SK-N-SH treated with all-trans-retinoic acid at 6 μM for 48 hours (cell line): Measurements from ENCODE around the gene ITGA3.

Experiments used
- ATAC-seq: fragments of 200-7000 bp; cut with Tn5 transposase; 3 replicates; pipeline ENCODE4 v1.9.1; 2020; ENCODE audit warnings: mild to moderate bottlenecking, moderate library complexity
- BACH2 ChIP-seq: fragments of 250-450 bp; sonication (Bioruptor Pico); IDR thresholded peaks from 2 replicates; pipeline ENCODE4 v1.9.0; 2021; ENCODE audit warnings: mild to moderate bottlenecking, borderline replicate concordance
- ESRRG ChIP-seq: fragments of 250-450 bp; sonication (Bioruptor Pico); IDR thresholded peaks from 2 replicates; pipeline ENCODE4 v1.6.1; 2021; ENCODE audit warnings: mild to moderate bottlenecking
- ISL1 ChIP-seq: fragments of 250-450 bp; sonication (Bioruptor Pico); IDR thresholded peaks from 2 replicates; pipeline ENCODE4 v2.1.2; 2022; ENCODE audit warnings: mild to moderate bottlenecking, moderate library complexity
- PATZ1 ChIP-seq: fragments of 250-450 bp; sonication (Bioruptor Pico); IDR thresholded peaks from 2 replicates; pipeline ENCODE4 v1.8.0; 2020; ENCODE audit warnings: mild to moderate bottlenecking, moderate library complexity, borderline replicate concordance
- SNAI2 ChIP-seq: fragments of 250-450 bp; sonication (Bioruptor Pico); IDR thresholded peaks from 2 replicates; pipeline ENCODE4 v1.5.0; 2020; ENCODE audit warnings: mild to moderate bottlenecking, moderate library complexity
- TCF4 ChIP-seq: fragments of 250-450 bp; sonication (Bioruptor Pico); IDR thresholded peaks from 2 replicates; pipeline ENCODE4 v1.8.0; 2021; ENCODE audit warnings: mild to moderate bottlenecking, moderate library complexity, borderline replicate concordance
- TOX ChIP-seq: fragments of 250-450 bp; sonication (Bioruptor Pico); IDR thresholded peaks from 2 replicates; pipeline ENCODE4 v1.8.0; 2021; ENCODE audit warnings: mild to moderate bottlenecking, moderate library complexity, borderline replicate concordance
- ZC3H10 ChIP-seq: fragments of 250-450 bp; sonication (Bioruptor Pico); IDR thresholded peaks from 2 replicates; pipeline ENCODE4 v1.5.1; 2021; ENCODE audit warnings: mild to moderate bottlenecking, moderate library complexity
- ZFP3 ChIP-seq: fragments of 250-450 bp; sonication (Bioruptor Pico); IDR thresholded peaks from 2 replicates; pipeline ENCODE4 v1.5.0; 2020; ENCODE audit warnings: mild to moderate bottlenecking, moderate library complexity
- ZFP30 ChIP-seq: fragments of 450-650 bp; formaldehyde crosslinking; IDR thresholded peaks from 2 replicates; pipeline ENCODE4 v1.5.0; 2022; ENCODE audit warnings: mild to moderate bottlenecking, moderate library complexity
- ZNF70 ChIP-seq: fragments of 450-650 bp; formaldehyde crosslinking; IDR thresholded peaks from 2 replicates; pipeline ENCODE4 v1.5.0; 2020; ENCODE audit warnings: mild to moderate bottlenecking, moderate library complexity
- ZNF8 ChIP-seq: fragments of 450-650 bp; formaldehyde crosslinking; IDR thresholded peaks from 2 replicates; pipeline ENCODE4 v1.5.0; 2020; ENCODE audit warnings: mild to moderate bottlenecking, moderate library complexity
- TF ChIP-seq, protein P1 (sequence below): fragments of 250-450 bp; sonication (Bioruptor Pico); IDR thresholded peaks from 2 replicates; pipeline ENCODE4 v1.5.1; 2021; ENCODE audit warnings: mild to moderate bottlenecking, moderate library complexity
- TF ChIP-seq, protein P2 (sequence below): fragments of 250-450 bp; sonication (Bioruptor Pico); IDR thresholded peaks from 2 replicates; pipeline ENCODE4 v1.5.1; 2020; ENCODE audit warnings: low read depth, mild to moderate bottlenecking, moderate library complexity
- TF ChIP-seq, protein P3 (sequence below): fragments of 250-450 bp; sonication (Bioruptor Pico); IDR thresholded peaks from 2 replicates; pipeline ENCODE4 v1.5.0; 2020; ENCODE audit warnings: mild to moderate bottlenecking, moderate library complexity

The ITGA3 gene

DNA sequence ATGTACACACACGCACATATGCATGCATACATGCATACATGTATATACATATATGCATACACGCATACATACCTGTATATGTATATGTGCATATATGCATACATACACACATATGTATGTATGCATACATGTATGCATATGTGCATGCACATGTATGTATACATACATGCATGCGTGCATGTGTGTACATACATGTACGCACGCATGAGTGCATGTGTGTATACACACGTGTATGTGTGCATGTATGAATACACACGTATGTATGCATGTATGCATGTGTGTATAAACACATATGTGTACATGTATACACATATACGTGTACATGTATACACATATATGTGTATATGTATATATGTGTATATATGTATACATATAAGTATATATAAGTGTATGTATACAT lies 32.4 kb upstream of the ITGA3 start:
- TF ChIP-seq ZFP30 (CRISPR knock-in tag) (no peak), ZC3H10 (CRISPR knock-in tag) (no peak), PATZ1 (CRISPR knock-in tag) (no peak), ZFP3 (CRISPR knock-in tag) (no peak), BACH2 (CRISPR knock-in tag) (no peak), SNAI2 (CRISPR knock-in tag) (no peak), ZNF70 (CRISPR knock-in tag) (no peak), ISL1 (CRISPR knock-in tag) (no peak), ZNF8 (no peak)
- TF ChIP-seq, protein P1, sequence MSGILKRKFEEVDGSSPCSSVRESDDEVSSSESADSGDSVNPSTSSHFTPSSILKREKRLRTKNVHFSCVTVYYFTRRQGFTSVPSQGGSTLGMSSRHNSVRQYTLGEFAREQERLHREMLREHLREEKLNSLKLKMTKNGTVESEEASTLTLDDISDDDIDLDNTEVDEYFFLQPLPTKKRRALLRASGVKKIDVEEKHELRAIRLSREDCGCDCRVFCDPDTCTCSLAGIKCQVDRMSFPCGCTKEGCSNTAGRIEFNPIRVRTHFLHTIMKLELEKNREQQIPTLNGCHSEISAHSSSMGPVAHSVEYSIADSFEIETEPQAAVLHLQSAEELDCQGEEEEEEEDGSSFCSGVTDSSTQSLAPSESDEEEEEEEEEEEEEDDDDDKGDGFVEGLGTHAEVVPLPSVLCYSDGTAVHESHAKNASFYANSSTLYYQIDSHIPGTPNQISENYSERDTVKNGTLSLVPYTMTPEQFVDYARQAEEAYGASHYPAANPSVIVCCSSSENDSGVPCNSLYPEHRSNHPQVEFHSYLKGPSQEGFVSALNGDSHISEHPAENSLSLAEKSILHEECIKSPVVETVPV (CRISPR knock-in tag), result no peak
- TF ChIP-seq, protein P2, sequence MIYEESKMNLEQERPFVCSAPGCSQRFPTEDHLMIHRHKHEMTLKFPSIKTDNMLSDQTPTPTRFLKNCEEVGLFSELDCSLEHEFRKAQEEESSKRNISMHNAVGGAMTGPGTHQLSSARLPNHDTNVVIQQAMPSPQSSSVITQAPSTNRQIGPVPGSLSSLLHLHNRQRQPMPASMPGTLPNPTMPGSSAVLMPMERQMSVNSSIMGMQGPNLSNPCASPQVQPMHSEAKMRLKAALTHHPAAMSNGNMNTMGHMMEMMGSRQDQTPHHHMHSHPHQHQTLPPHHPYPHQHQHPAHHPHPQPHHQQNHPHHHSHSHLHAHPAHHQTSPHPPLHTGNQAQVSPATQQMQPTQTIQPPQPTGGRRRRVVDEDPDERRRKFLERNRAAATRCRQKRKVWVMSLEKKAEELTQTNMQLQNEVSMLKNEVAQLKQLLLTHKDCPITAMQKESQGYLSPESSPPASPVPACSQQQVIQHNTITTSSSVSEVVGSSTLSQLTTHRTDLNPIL, result no peak
- no peak for ATAC-seq

GRCh38 chr17:50024808-50025207 lies 31.1 kb upstream of the ITGA3 start:
- TF ChIP-seq ZFP3 (CRISPR knock-in tag), result no peak
- TF ChIP-seq TOX, result no peak
- TF ChIP-seq, protein P2, result no peak
- TF ChIP-seq ESRRG, result no peak
- TF ChIP-seq SNAI2 (CRISPR knock-in tag), result no peak
- no peak for TF ChIP-seq ZFP30 (CRISPR knock-in tag)
- TF ChIP-seq, protein P3, sequence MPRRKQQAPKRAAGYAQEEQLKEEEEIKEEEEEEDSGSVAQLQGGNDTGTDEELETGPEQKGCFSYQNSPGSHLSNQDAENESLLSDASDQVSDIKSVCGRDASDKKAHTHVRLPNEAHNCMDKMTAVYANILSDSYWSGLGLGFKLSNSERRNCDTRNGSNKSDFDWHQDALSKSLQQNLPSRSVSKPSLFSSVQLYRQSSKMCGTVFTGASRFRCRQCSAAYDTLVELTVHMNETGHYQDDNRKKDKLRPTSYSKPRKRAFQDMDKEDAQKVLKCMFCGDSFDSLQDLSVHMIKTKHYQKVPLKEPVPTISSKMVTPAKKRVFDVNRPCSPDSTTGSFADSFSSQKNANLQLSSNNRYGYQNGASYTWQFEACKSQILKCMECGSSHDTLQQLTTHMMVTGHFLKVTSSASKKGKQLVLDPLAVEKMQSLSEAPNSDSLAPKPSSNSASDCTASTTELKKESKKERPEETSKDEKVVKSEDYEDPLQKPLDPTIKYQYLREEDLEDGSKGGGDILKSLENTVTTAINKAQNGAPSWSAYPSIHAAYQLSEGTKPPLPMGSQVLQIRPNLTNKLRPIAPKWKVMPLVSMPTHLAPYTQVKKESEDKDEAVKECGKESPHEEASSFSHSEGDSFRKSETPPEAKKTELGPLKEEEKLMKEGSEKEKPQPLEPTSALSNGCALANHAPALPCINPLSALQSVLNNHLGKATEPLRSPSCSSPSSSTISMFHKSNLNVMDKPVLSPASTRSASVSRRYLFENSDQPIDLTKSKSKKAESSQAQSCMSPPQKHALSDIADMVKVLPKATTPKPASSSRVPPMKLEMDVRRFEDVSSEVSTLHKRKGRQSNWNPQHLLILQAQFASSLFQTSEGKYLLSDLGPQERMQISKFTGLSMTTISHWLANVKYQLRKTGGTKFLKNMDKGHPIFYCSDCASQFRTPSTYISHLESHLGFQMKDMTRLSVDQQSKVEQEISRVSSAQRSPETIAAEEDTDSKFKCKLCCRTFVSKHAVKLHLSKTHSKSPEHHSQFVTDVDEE (CRISPR knock-in tag), result no peak
- TF ChIP-seq, all 23 proteins: peak for 0
- ATAC-seq, result no peak

DNA sequence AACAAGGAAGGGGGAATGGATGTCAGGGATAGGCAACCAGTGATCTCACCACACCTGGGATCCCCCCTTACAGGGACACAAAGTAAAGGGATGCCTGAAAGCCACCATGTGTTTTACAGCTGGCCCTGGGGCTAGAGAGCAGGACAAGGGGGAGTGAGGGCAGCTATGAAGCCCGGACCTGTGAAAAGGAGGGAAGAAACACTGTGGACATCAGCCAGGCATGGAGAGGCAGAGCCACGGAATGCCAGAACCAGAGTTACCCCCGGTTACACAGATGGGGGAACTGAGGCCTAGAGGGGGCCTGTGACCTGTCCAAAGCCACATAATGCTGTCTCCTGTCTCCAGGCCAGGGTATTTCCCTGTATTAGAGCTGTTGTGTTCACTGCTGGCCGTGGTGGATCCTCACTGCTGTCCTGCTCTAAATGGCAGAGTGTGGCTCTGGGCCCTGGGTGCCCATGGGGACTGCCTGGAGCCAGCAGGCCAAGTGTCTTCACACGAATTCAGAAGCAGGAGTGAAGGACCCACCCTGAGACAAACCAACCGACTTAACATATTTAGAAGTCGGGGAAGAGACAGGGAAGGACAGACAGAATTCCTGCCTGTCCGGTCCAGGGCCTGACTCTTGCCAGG lies 29.7 kb upstream of the ITGA3 start:
- no peak for ATAC-seq
- no peak for TF ChIP-seq ZNF8
- TF ChIP-seq ZNF70 (CRISPR knock-in tag), result no peak
- no peak for TF ChIP-seq ZFP3 (CRISPR knock-in tag)
- TF ChIP-seq PATZ1 (CRISPR knock-in tag), result no peak
- TF ChIP-seq, all 23 proteins: peak for 0

DNA sequence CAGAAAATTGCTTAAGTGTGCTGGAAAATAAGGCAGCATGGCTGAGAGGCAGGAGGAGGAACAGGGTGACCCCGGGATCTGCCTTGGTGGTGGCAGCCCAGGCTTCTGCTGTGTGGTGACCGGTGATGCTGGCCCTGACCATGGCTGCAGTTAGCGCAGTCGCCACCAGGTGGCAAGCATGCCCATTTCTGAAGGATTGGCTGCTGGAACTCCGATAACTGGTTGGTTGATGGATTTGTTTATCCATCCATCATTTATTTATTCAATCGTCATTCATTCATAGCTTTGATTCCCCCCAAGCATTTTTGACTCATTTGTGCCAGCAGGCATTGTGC lies 29.1 kb upstream of the ITGA3 start:
- no peak for TF ChIP-seq ZC3H10 (CRISPR knock-in tag)
- no peak for TF ChIP-seq ZFP3 (CRISPR knock-in tag)
- peak; percentile 89 for TF ChIP-seq ZNF70 (CRISPR knock-in tag)
- TF ChIP-seq TCF4 (CRISPR knock-in tag), result no peak

More for the DNA sequence above, 29.1 kb upstream of the ITGA3 start:
- ATAC-seq, result peak; percentile 69
